Gastroesophageal sphincter (tissue), 4 donors: ENCODE results near the gene HTR4. TPM values are rescaled to one million over a fixed set of nuclear protein-coding genes. Genes with fewer than 3 reads are reported as not detected.

Source experiments
- ATAC-seq: fragments of 150-250 bp; one replicate; pipeline ENCODE4 v1.9.1; 2016; ENCODE audit warnings: mild to moderate bottlenecking, moderate library complexity
- H3K27ac ChIP-seq, 4 donors: fragments of 200-600 bp; sonication (generic) in 3 of 4; 1 replicate in 3 of 4; 2 replicates in 1 of 4; pipeline ENCODE4 v1.5.1; 2016 to 2019
- H3K27me3 ChIP-seq: fragments of 200-600 bp; sonication (generic); one replicate; pipeline ENCODE4 v1.5.1; 2019
- H3K36me3 ChIP-seq, 2 donors: fragments of 200-600 bp; sonication (generic); one replicate each; pipeline ENCODE4 v1.5.1; 2019; ENCODE audit warnings: control low read depth in 1 of 2
- H3K4me1 ChIP-seq, 3 donors: fragments of 200-600 bp; sonication (generic); 1 replicate in 2 of 3; 2 replicates in 1 of 3; pipeline ENCODE4 v1.5.1; 2016 to 2019; ENCODE audit warnings: control low read depth in 2 of 3
- H3K4me3 ChIP-seq, 2 donors: fragments of 200-600 bp; sonication (generic); one replicate each; pipeline ENCODE4 v1.5.1; 2019; ENCODE audit warnings: mild to moderate bottlenecking in 1 of 2, moderate library complexity in 1 of 2
- H3K9me3 ChIP-seq, 3 donors: fragments of 200-600 bp; sonication (generic); one replicate each; pipeline ENCODE4 v1.5.1; 2017 to 2019; ENCODE audit warnings: control low read depth in 2 of 3
- CTCF ChIP-seq, 4 experiments: fragments of 200-600 bp in 2 of 4; fragments of 450-650 bp in 2 of 4; sonication (generic) in 1 of 4; IDR thresholded peaks; one replicate each; pipeline ENCODE4 v1.5.1; 2017 to 2019; ENCODE audit warnings: antibody characterized with exemption in 4 of 4, mild to moderate bottlenecking in 2 of 4, moderate library complexity in 2 of 4
- EP300 ChIP-seq: sonication (generic); formaldehyde crosslinking; IDR thresholded peaks from one replicate; pipeline ENCODE4 v1.6.1; 2017; ENCODE audit warnings: antibody characterized with exemption, mild to moderate bottlenecking
- POLR2A ChIP-seq, 2 donors: fragments of 450-650 bp; IDR thresholded peaks; one replicate each; pipeline ENCODE4 v1.6.1; 2017; ENCODE audit warnings: antibody characterized with exemption in 2 of 2, mild to moderate bottlenecking in 2 of 2, moderate library complexity in 1 of 2
- POLR2AphosphoS5 ChIP-seq: sonication (generic); formaldehyde crosslinking; IDR thresholded peaks from one replicate; pipeline ENCODE4 v1.6.1; 2017; ENCODE audit warnings: antibody characterized with exemption
- WGBS, 2 donors: methylation state at CpG; one replicate each; pipeline ENCODE4 v1.1.5; 2018; ENCODE audit warnings: low coverage in 1 of 2; 5-methylcytosine and 5-hydroxymethylcytosine counted together
- total RNA-seq, 4 donors: library from RNA; depleted of rRNA; stranded (reverse); fragments of >200 nt; gene quantifications; one replicate each; pipeline ENCODE4 v1.1.0, GENCODE V29; 2016

Gene HTR4
- total RNA-seq, 4 donors from 2014 or later = 0.27 to 1.0 TPM; not detected in 2

GRCh38 chr5:148619484-148619883, 34.8 kb downstream of the HTR4 start:
- ATAC-seq = no peak
- H3K27ac ChIP-seq = no peak overlapping the region
- TF ChIP-seq CTCF (IDR thresholded peaks at IDR 0.05) (no peak), EP300 (no peak), POLR2AphosphoS5 (no peak), POLR2A (IDR thresholded peaks at IDR 0.05) (no peak)
- no peak overlapping the region for H3K4me3 ChIP-seq
- H3K4me1 ChIP-seq = no peaks in the 10 kb centered on the region
- no peaks in the 10 kb centered on the region for H3K36me3 ChIP-seq
- no peaks in the 10 kb centered on the region for H3K27me3 ChIP-seq
- H3K9me3 ChIP-seq = no peaks in the 10 kb centered on the region
- 40 to 43% methylated on average over 2 to 3 of the region's 3 CpGs for WGBS, 2 donors

GRCh38 chr5:148615644-148616275, 38.6 kb downstream of the HTR4 start:
- Histone ChIP-seq H3K36me3 (no peaks in the 10 kb centered on the region), H3K9me3 (no peaks in the 10 kb centered on the region), H3K4me3 (no peak overlapping the region), H3K4me1 (no peaks in the 10 kb centered on the region), H3K27ac (no peak overlapping the region), H3K27me3 (no peaks in the 10 kb centered on the region)
- TF ChIP-seq POLR2AphosphoS5 (no peak), EP300 (no peak), CTCF (IDR thresholded peaks at IDR 0.05) (no peak), POLR2A (IDR thresholded peaks at IDR 0.05) (no peak)
- no peak for ATAC-seq
- 40 to 43% methylated on average over 4 of the region's 4 CpGs for WGBS, 2 donors

DNA sequence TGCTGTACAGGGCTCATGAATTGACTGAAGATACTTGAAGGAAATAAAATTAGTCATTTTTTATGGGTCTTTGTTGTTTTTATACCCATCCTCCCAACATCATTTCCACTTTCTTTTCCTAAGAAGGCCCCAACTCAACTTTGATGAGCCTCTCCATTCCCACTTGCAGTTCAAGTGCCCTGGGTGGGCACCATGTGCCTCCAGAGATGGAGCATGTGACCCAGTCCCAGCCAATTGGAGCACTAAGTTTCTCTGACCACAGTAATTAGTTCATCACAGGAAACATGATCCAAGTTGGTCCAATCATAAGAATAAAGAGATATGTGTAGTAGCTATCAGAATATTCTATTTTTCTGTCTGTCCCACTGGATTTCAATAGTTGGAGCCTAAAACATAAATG, 46.9 kb downstream of the HTR4 start:
- H3K36me3 ChIP-seq = no peaks in the 10 kb centered on the region
- no peak for ATAC-seq
- no peak overlapping the region for H3K27ac ChIP-seq
- no peaks in the 10 kb centered on the region for H3K9me3 ChIP-seq
- H3K4me3 ChIP-seq = no peak overlapping the region
- no peaks in the 10 kb centered on the region for H3K27me3 ChIP-seq
- H3K4me1 ChIP-seq = no peaks in the 10 kb centered on the region
- TF ChIP-seq POLR2AphosphoS5 = no peak
- TF ChIP-seq CTCF (IDR thresholded peaks at IDR 0.05) = no peak
- no peak for TF ChIP-seq POLR2A (IDR thresholded peaks at IDR 0.05)
- TF ChIP-seq EP300 = no peak

DNA sequence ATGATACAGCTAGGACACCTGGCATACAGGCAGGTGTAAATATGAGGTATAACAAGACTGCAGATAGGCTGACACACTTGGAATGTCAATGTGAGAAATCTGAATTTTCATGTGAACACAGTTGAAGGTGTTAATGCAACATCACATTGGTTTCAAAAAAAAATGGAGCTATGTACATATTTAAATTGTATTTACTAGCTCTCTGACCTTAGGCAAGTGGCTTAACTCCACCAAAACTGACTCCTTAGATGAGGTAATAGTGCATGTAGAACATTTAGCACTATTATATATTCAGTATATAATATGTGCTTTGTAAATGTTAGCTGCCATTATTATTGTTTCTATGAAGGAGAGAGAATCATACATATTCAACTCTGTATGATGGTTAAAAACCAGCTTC, 48.0 kb downstream of the HTR4 start:
- no peak overlapping the region for H3K4me3 ChIP-seq
- TF ChIP-seq POLR2AphosphoS5 = no peak
- no peak for TF ChIP-seq EP300
- no peak for TF ChIP-seq POLR2A (IDR thresholded peaks at IDR 0.05)
- TF ChIP-seq CTCF (IDR thresholded peaks at IDR 0.05) = no peak
- no peaks in the 10 kb centered on the region for H3K9me3 ChIP-seq
- ATAC-seq = no peak
- no peak overlapping the region for H3K27ac ChIP-seq
- H3K27me3 ChIP-seq = no peaks in the 10 kb centered on the region
- H3K4me1 ChIP-seq = no peaks in the 10 kb centered on the region
- H3K36me3 ChIP-seq = no peaks in the 10 kb centered on the region

DNA sequence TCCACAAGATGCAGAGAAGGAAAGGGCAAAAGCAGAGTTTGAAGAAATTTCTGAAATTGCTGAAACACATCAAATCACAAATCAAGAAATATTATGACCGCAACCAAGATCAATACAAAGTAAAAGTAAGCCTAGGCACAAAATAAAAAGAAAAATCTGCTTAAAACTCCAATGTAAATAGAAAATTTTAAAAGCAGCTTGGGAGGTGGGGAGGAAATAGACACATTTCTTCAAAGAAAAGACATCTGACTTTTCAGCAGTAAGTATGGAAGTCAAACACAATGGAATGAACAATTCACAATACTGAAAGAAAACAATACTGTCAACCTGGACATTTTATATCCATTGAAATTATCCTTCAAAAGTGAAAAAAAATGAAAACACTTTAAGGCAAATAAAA, 55.1 kb downstream of the HTR4 start:
- no peaks in the 10 kb centered on the region for H3K4me1 ChIP-seq
- no peaks in the 10 kb centered on the region for H3K9me3 ChIP-seq
- TF ChIP-seq CTCF (IDR thresholded peaks at IDR 0.05) (no peak), POLR2A (IDR thresholded peaks at IDR 0.05) (no peak), EP300 (no peak), POLR2AphosphoS5 (no peak)
- no peak for ATAC-seq
- WGBS, 2 donors = 100% methylated on average over 1 of the region's 1 CpG
- no peak overlapping the region for H3K27ac ChIP-seq
- H3K4me3 ChIP-seq = no peak overlapping the region
- no peaks in the 10 kb centered on the region for H3K36me3 ChIP-seq
- H3K27me3 ChIP-seq = no peaks in the 10 kb centered on the region
